HCT116 (cell line): Measurements from ENCODE around the gene APBB3. TPM values are rescaled to one million over a fixed set of nuclear protein-coding genes. Genes with fewer than 3 reads are reported as not detected.

ENCODE experiments used
- ATAC-seq: fragments of 200-7000 bp; cut with Tn5 transposase; 2 replicates; pipeline ENCODE4 v1.9.1; 2020; ENCODE audit warnings: mild to moderate bottlenecking, moderate library complexity
- Bru-seq: library from RNA; stranded (reverse); fragments of 400-500 nt; gene quantifications from one replicate; lab custom pipeline; 2021; lab: Mats Ljungman, UMichigan
- BruChase-seq, 2 experiments: library from RNA; stranded (reverse); fragments of 400-500 nt; gene quantifications; one replicate each; lab custom pipeline; 2021; lab: Mats Ljungman, UMichigan
- BruUV-seq: library from RNA; stranded (reverse); fragments of 400-500 nt; replicated peaks from 2 replicates; lab custom pipeline; 2021; lab: Mats Ljungman, UMichigan
- CTCF ChIA-PET: fragments of 300-600 bp; sonication (Branson Sonifier 250); formaldehyde crosslinking; loops from one replicate; lab custom pipeline; 2021; ENCODE audit warnings: antibody characterized with exemption; lab: Charles Lee
- POLR2A ChIA-PET: fragments of 300-600, 350-600 bp; sonication (Branson Sonifier 250); formaldehyde crosslinking; loops from one replicate; lab custom pipeline; 2021; ENCODE audit warnings: antibody characterized with exemption; lab: Charles Lee
- RAD21 ChIA-PET, 2 experiments: fragments of 300-600 bp; sonication (Branson Sonifier 250); formaldehyde crosslinking; loops; one replicate each; lab custom pipeline; 2023; ENCODE audit warnings: low total read pairs in 2 of 2; ENCODE audit not compliant: uncharacterized antibody in 2 of 2, unreplicated experiment in 2 of 2, low non-redundant PET in 1 of 2; lab: Charles Lee
- DNase-seq: peaks from one replicate; pipeline ENCODE4 v3.0.0-alpha.2; 2010; ENCODE audit warnings: low read depth, low spot score
- H2AFZ ChIP-seq: fragments of 200-600 bp; shearing (Covaris generic), sonication (generic); 2 replicates; pipeline ENCODE4 v1.6.1; 2017; ENCODE audit warnings: low read depth, mixed run types, mixed read lengths, antibody characterized with exemption, low read length; ENCODE audit not compliant: poor library complexity, severe bottlenecking
- H3K27ac ChIP-seq: 2 replicates; pipeline ENCODE4 v1.5.1; 2012; ENCODE audit warnings: low read depth, low read length
- H3K27me3 ChIP-seq: fragments of 200-600 bp; sonication (generic); 2 replicates; pipeline ENCODE4 v1.6.1; 2016; ENCODE audit warnings: mixed run types, low read length, mixed read lengths; ENCODE audit not compliant: insufficient read depth
- H3K36me3 ChIP-seq, 2 experiments: fragments of 200-500 bp in 1 of 2; fragments of 200-600 bp in 1 of 2; sonication (Bioruptor generic) in 1 of 2; sonication (generic) in 1 of 2; 2 replicates each; pipeline versions ENCODE4 v1.5.1 to v1.6.1; 2014 to 2016; ENCODE audit warnings: low read length in 2 of 2, inconsistent platforms in 1 of 2, mixed read lengths in 1 of 2, mixed run types in 1 of 2; ENCODE audit not compliant: insufficient read depth in 2 of 2, control insufficient read depth in 1 of 2
- H3K4me1 ChIP-seq, 2 experiments: fragments of 200-600 bp in 1 of 2; sonication (generic) in 1 of 2; 2 replicates each; pipeline versions ENCODE4 v1.5.1 to v1.6.1; 2012 to 2017; ENCODE audit warnings: low read length in 2 of 2, inconsistent platforms in 1 of 2, mild to moderate bottlenecking in 1 of 2, mixed read lengths in 1 of 2, mixed run types in 1 of 2, moderate library complexity in 1 of 2; ENCODE audit not compliant: insufficient read depth in 2 of 2, control insufficient read depth in 1 of 2
- H3K4me2 ChIP-seq: fragments of 200-600 bp; sonication (generic); 2 replicates; pipeline ENCODE4 v1.6.1; 2017; ENCODE audit warnings: mixed run types, low read length, mixed read lengths
- H3K4me3 ChIP-seq, 2 experiments: fragments of 200-600 bp in 1 of 2; sonication (generic) in 1 of 2; replicated peaks in 1 of 2; 2 replicates each; pipeline ENCODE4 v1.5.1; 2011 to 2016; ENCODE audit warnings: low read length in 2 of 2, control low read depth in 1 of 2, low read depth in 1 of 2, mild to moderate bottlenecking in 1 of 2, mixed read lengths in 1 of 2, mixed run types in 1 of 2
- H3K79me2 ChIP-seq: fragments of 200-600 bp; sonication (generic); 2 replicates; pipeline ENCODE4 v1.6.1; 2017; ENCODE audit warnings: mild to moderate bottlenecking, mixed run types, low read length, moderate library complexity, mixed read lengths; ENCODE audit not compliant: insufficient read depth
- H3K9ac ChIP-seq: fragments of 200-600 bp; sonication (generic); 2 replicates; pipeline ENCODE4 v1.6.1; 2016; ENCODE audit warnings: low read length, mixed read lengths
- H3K9me2 ChIP-seq: fragments of 200-600 bp; sonication (generic), shearing (Covaris generic); 2 replicates; pipeline ENCODE4 v1.6.1; 2017; ENCODE audit warnings: mixed run types, mild to moderate bottlenecking, moderate library complexity; ENCODE audit not compliant: insufficient read depth
- H3K9me3 ChIP-seq, 2 experiments: fragments of 200-500 bp in 1 of 2; fragments of 200-600 bp in 1 of 2; sonication (Bioruptor generic) in 1 of 2; sonication (generic) in 1 of 2; 2 replicates each; pipeline ENCODE4 v1.6.1; 2014 to 2017; ENCODE audit warnings: low read length in 2 of 2, mixed read lengths in 2 of 2, inconsistent platforms in 1 of 2, low read depth in 1 of 2, mild to moderate bottlenecking in 1 of 2, mixed run types in 1 of 2, moderate library complexity in 1 of 2; ENCODE audit not compliant: control insufficient read depth in 1 of 2, insufficient read depth in 1 of 2
- H4K20me1 ChIP-seq: fragments of 200-600 bp; sonication (generic), shearing (Covaris generic); 2 replicates; pipeline ENCODE4 v1.6.1; 2017; ENCODE audit warnings: mixed run types, mild to moderate bottlenecking, moderate library complexity; ENCODE audit not compliant: insufficient read depth
- CBX3 ChIP-seq: IDR thresholded peaks from 2 replicates; pipeline ENCODE4 v1.6.1; 2012; ENCODE audit warnings: low read depth
- EGR1 ChIP-seq: IDR thresholded peaks from 2 replicates; pipeline ENCODE4 v1.6.1; 2012; ENCODE audit warnings: low read depth
- EZH2phosphoT487 ChIP-seq: fragments of 200-600 bp; IDR thresholded peaks from 2 replicates; pipeline ENCODE4 v1.6.1; 2018; ENCODE audit warnings: antibody characterized with exemption, borderline replicate concordance
- MAX ChIP-seq: IDR thresholded peaks from 2 replicates; pipeline ENCODE4 v1.6.1; 2012
- POLR2A ChIP-seq: IDR thresholded peaks from 2 replicates; pipeline ENCODE4 v1.7.0; 2011; ENCODE audit warnings: borderline replicate concordance; ENCODE audit not compliant: insufficient read depth, insufficient read length; ENCODE audit errors: extremely low read depth
- POLR2AphosphoS5 ChIP-seq: IDR thresholded peaks from 2 replicates; pipeline ENCODE4 v1.6.1; 2011; ENCODE audit warnings: mild to moderate bottlenecking, low read depth, low read length, moderate library complexity
- YY1 ChIP-seq: IDR thresholded peaks from 2 replicates; pipeline ENCODE4 v1.6.1; 2011; ENCODE audit warnings: low read length, low read depth, moderate library complexity, mild to moderate bottlenecking; ENCODE audit not compliant: insufficient replicate concordance; ENCODE audit errors: extremely low read depth
- ZBTB33 ChIP-seq: IDR thresholded peaks from 2 replicates; pipeline ENCODE4 v1.6.1; 2011; ENCODE audit warnings: mild to moderate bottlenecking, low read length, moderate library complexity; ENCODE audit not compliant: insufficient replicate concordance; ENCODE audit errors: extremely low read depth
- ZFX ChIP-seq: fragments of 450-650 bp; IDR thresholded peaks from 2 replicates; pipeline ENCODE4 v1.6.1; 2017
- intact Hi-C: fragments of 100-400 bp; cut with micrococcal nuclease; formaldehyde crosslinking; loops from 2 replicates; pipeline ENCODE4 v1.10.0; 2022
- long read RNA-seq: library from polyadenylated mRNA; unstranded; transcript quantifications from one replicate; pipeline ENCODE4 v2.0.0, GENCODE V29; 2021; ENCODE audit not compliant: unreplicated experiment
- polyA plus RNA-seq: library from polyadenylated mRNA; unstranded; fragments of >200 nt; gene quantifications from 2 replicates; pipeline ENCODE4 v1.2.1, GENCODE V29; 2012; ENCODE audit warnings: missing spikeins
- total RNA-seq: library from RNA; stranded (reverse); gene quantifications from one replicate; pipeline ENCODE4 v1.2.1, GENCODE V29; 2021; ENCODE audit not compliant: unreplicated experiment

Gene APBB3
- total RNA-seq, result 28.4 TPM
- polyA plus RNA-seq, result 20.2 and 23.1 TPM in 2 replicates
- percentile 76 among the genes with signal in this experiment for Bru-seq, nascent RNA
- percentile 79 among the genes with signal in this experiment for BruChase-seq, experiment 1, labeled RNA remaining after a 6-hour chase
- BruChase-seq, experiment 2, labeled RNA remaining after a 2-hour chase, result percentile 85 among the genes with signal in this experiment
- long read RNA-seq, partial matches to known transcripts, result 5 of 21 reads
- long read RNA-seq, other reads (novel, unspliced or antisense), result 12 of 21 reads

- H3K9me2 ChIP-seq, result no peaks in the 10 kb centered on the region
- H3K4me1 ChIP-seq, result peaks cover 7 to 19% of the 10 kb centered on the region in 2 experiments; a peak in 3 of 4 replicates
- ChIA-PET CTCF (no interaction called here), RAD21 (no interaction called here)
- peak; percentile 95 for DNase-seq
- TF ChIP-seq EZH2phosphoT487 (no peak), ZFX (0 out of 2 replicates have a peak, but pooled peaks have one; percentile 31), POLR2A (peak; percentile 54), CBX3 (no peak), MAX (no peak), POLR2AphosphoS5 (peak; percentile 81), ZBTB33 (peak; percentile 38), EGR1 (no peak), YY1 (peak; percentile 99)
- TF ChIP-seq, all 23 proteins: peak for 5
- Histone ChIP-seq H3K79me2 (peaks cover 27% of the 10 kb centered on the region), H3K27me3 (no peaks in the 10 kb centered on the region), H3K4me3 (peak within 1 kb of the TSS; percentile 86 to 88), H3K36me3 (peaks cover 0 to 15% of the 10 kb centered on the region in 2 experiments; a peak in 3 of 4 replicates), H4K20me1 (no peaks in the 10 kb centered on the region), H3K9ac (peak within 1 kb of the TSS; percentile 89), H3K27ac (peak within 1 kb of the TSS; percentile 63), H3K4me2 (peak within 1 kb of the TSS; percentile 91), H3K9me3 (no peaks in the 10 kb centered on the region), H2AFZ (no peak within 1 kb of the TSS)
- no TSS peak for BruUV-seq
- ATAC-seq, result peak; percentile 89
- POLR2A ChIA-PET, result no interaction called here
- intact Hi-C loops, result loop anchor here (5.0 kb wide), 1 partner anchor 73 kb away; the partner anchor contains the start of gene TMCO6
Observed at GRCh38 chr5:140564196-140565023, at the start of gene APBB3, which contains the start of gene SLC35A4. Gene APBB3, minus strand, starts transcription at chr5:140564598. Its CDS starts 353 bp downstream, at chr5:140564245. Gene SLC35A4, plus strand, starts transcription at chr5:140564828. Its CDS starts 2,342 bp downstream, at chr5:140567170.
